B cell (primary cell): ENCODE data around the gene C11orf21. TPM values are rescaled to one million over a fixed set of nuclear protein-coding genes. Genes with fewer than 3 reads are reported as not detected.
A peak's percentile ranks its signal among the peaks of the same experiment; 100 is the strongest.

Experiments used
- ATAC-seq: fragments of 200-7000 bp; cut with Tn5 transposase; one replicate; pipeline ENCODE4 v1.10.0; 2021; ENCODE audit warnings: low read depth, mild to moderate bottlenecking, moderate number of reproducible peaks, moderate library complexity
- CTCF ChIA-PET: fragments of 350-600 bp; sonication (Branson Sonifier 250); formaldehyde crosslinking; loops from one replicate; lab custom pipeline; 2021; ENCODE audit warnings: antibody characterized with exemption, inconsistent platforms; lab: Charles Lee
- POLR2A ChIA-PET: fragments of 350-600 bp; sonication (Branson Sonifier 250); formaldehyde crosslinking; loops from one replicate; lab custom pipeline; 2021; ENCODE audit warnings: antibody characterized with exemption; lab: Charles Lee
- DNase-seq: peaks from one replicate; pipeline ENCODE4 v3.0.0; 2013
- H2AFZ ChIP-seq: 2 replicates; pipeline ENCODE4 v1.6.1; 2012; ENCODE audit warnings: mild to moderate bottlenecking, low read depth, low read length; ENCODE audit not compliant: insufficient read depth, poor library complexity, severe bottlenecking
- H3K27ac ChIP-seq, 2 donors: 1 replicate in 1 of 2; 2 replicates in 1 of 2; pipeline ENCODE4 v1.5.1; 2012 to 2013; ENCODE audit warnings: low read length in 2 of 2, mild to moderate bottlenecking in 2 of 2, moderate library complexity in 1 of 2
- H3K27me3 ChIP-seq, 4 experiments: fragments of 200-600 bp in 1 of 4; sonication (generic) in 1 of 4; replicated peaks in 1 of 4; 1 replicate in 2 of 4; 2 replicates in 2 of 4; pipeline versions ENCODE4 v1.6.1 to v1.7.0; 2013 to 2016; ENCODE audit warnings: low read length in 3 of 4, mild to moderate bottlenecking in 2 of 4, mixed read lengths in 1 of 4, moderate library complexity in 1 of 4; ENCODE audit not compliant: insufficient read depth in 4 of 4, control insufficient read depth in 3 of 4; ENCODE audit errors: control extremely low read depth in 1 of 4
- H3K36me3 ChIP-seq, 2 experiments: replicated peaks in 1 of 2; 1 replicate in 1 of 2; 2 replicates in 1 of 2; pipeline versions ENCODE4 v1.6.1 to v1.7.1; 2013; ENCODE audit warnings: low read length in 1 of 2; ENCODE audit not compliant: insufficient read depth in 2 of 2, control insufficient read depth in 1 of 2; ENCODE audit errors: control extremely low read depth in 1 of 2, extremely low read depth in 1 of 2
- H3K4me1 ChIP-seq, 2 donors: fragments of 200-600 bp in 1 of 2; sonication (generic) in 1 of 2; 1 replicate in 1 of 2; 2 replicates in 1 of 2; pipeline versions ENCODE4 v1.5.1 to v1.6.1; 2013 to 2017; ENCODE audit warnings: low read length in 2 of 2; ENCODE audit not compliant: control insufficient read depth in 2 of 2, insufficient read depth in 2 of 2
- H3K4me2 ChIP-seq: replicated peaks from 2 replicates; pipeline ENCODE3; 2012; ENCODE audit warnings: mild to moderate bottlenecking, low read depth, low read length; ENCODE audit not compliant: poor library complexity, severe bottlenecking
- H3K4me3 ChIP-seq, 5 experiments: fragments of 200-600 bp in 1 of 5; sonication (generic) in 1 of 5; 1 replicate in 3 of 5; 2 replicates in 2 of 5; pipeline versions ENCODE4 v1.5.1 to v1.7.0; 2011 to 2016; ENCODE audit warnings: low read length in 4 of 5, mild to moderate bottlenecking in 4 of 5, low read depth in 2 of 5, control low read depth in 1 of 5, moderate library complexity in 1 of 5; ENCODE audit not compliant: insufficient read depth in 1 of 5; ENCODE audit errors: control extremely low read depth in 1 of 5, extremely low read depth in 1 of 5
- H3K79me2 ChIP-seq: fragments of 200-600 bp; sonication (generic); one replicate; pipeline ENCODE4 v1.6.0; 2016; ENCODE audit warnings: low read length; ENCODE audit not compliant: control insufficient read depth, insufficient read depth
- H3K9ac ChIP-seq: fragments of 200-600 bp; sonication (generic); 2 replicates; pipeline ENCODE4 v1.6.1; 2017; ENCODE audit warnings: mild to moderate bottlenecking, low read length, moderate library complexity
- H3K9me3 ChIP-seq, 3 donors: one replicate each; pipeline versions ENCODE4 v1.6.1 to v1.7.1; 2013; ENCODE audit warnings: low read length in 2 of 3; ENCODE audit not compliant: control insufficient read depth in 2 of 3, insufficient read depth in 1 of 3; ENCODE audit errors: control extremely low read depth in 1 of 3
- H4K20me1 ChIP-seq: 2 replicates; pipeline ENCODE4 v1.6.0; 2012; ENCODE audit warnings: mild to moderate bottlenecking, low read length; ENCODE audit not compliant: insufficient read depth, control insufficient read depth, poor library complexity, severe bottlenecking
- H3K27ac Mint-ChIP-seq: one replicate; pipeline ENCODE4 v1.8.0; 2021; ENCODE audit warnings: mixed read lengths
- H3K27me3 Mint-ChIP-seq: one replicate; pipeline ENCODE4 v1.8.0; 2021; ENCODE audit warnings: mixed read lengths
- H3K4me1 Mint-ChIP-seq: one replicate; pipeline ENCODE4 v1.8.0; 2021; ENCODE audit warnings: mixed read lengths
- H3K4me3 Mint-ChIP-seq: one replicate; pipeline ENCODE4 v1.8.0; 2021; ENCODE audit warnings: mixed read lengths
- H3K9me3 Mint-ChIP-seq: one replicate; pipeline ENCODE4 v1.8.0; 2022; ENCODE audit warnings: mixed read lengths; ENCODE audit not compliant: insufficient read depth
- CTCF ChIP-seq: fragments of 200-600 bp; IDR thresholded peaks from one replicate; pipeline ENCODE4 v1.8.0; 2022; ENCODE audit warnings: antibody characterized with exemption, mild to moderate bottlenecking
- EZH2 ChIP-seq: IDR thresholded peaks from 2 replicates; pipeline ENCODE4 v1.6.1; 2012; ENCODE audit warnings: borderline replicate concordance, low read depth, mild to moderate bottlenecking, moderate library complexity, low read length; ENCODE audit not compliant: insufficient read depth, poor library complexity, severe bottlenecking
- WGBS: methylation state at CpG from one replicate; pipeline ENCODE4 v1.1.5; 2013; ENCODE audit warnings: missing lambda C conversion rate; ENCODE audit not compliant: insufficient coverage; 5-methylcytosine and 5-hydroxymethylcytosine counted together
- intact Hi-C: fragments of 100-400 bp; cut with micrococcal nuclease; formaldehyde crosslinking; loops from one replicate; pipeline ENCODE4 v1.10.0; 2022
- polyA plus RNA-seq: library from polyadenylated mRNA; depleted of rRNA; stranded (reverse); fragments of >200 nt; gene quantifications from 2 replicates; pipeline ENCODE4 v1.2.3, GENCODE V29; 2012
- total RNA-seq, 2 donors: library from RNA; stranded (reverse); fragments of 120-200 nt in 1 of 2; gene quantifications; 1 replicate in 1 of 2; 2 replicates in 1 of 2; pipeline versions ENCODE4 v1.2.3 to v1.2.4, GENCODE V29; 2013 to 2022

C11orf21 gene
- total and polyA plus RNA-seq, 2 donors (not counting 1 experiment from before 2014, with no cell fraction given): 22.8 to 38.9 TPM

- H3K27me3 ChIP-seq: no peaks in the 10 kb centered on the region
- intact Hi-C loops: loop anchor here (1.0 kb wide), 3 partner anchors 29 to 102 kb away; partner anchors contain the start of gene ASCL2
- ATAC-seq (no peak), DNase-seq (peak; percentile 52)
- 82% methylated on average over 16 of the region's 18 CpGs for WGBS
- ChIA-PET POLR2A (interaction anchor here (0.5 to 1.1 kb wide), 6 partner anchors 24 to 1888 kb away, joined by 3 to 12 read pairs (median 3); no protein-coding TSS in a partner anchor), CTCF (interaction anchor here (1.0 to 15.0 kb wide), 7 partner anchors 11 to 148 kb away, joined by 3 to 583 read pairs (median 6); partner anchors contain the start of gene TSSC4)
- no peak overlapping the region for H2AFZ ChIP-seq
- Mint-ChIP-seq H3K9me3 (no peaks in the 10 kb centered on the region), H3K27ac (peak overlapping the region; percentile 88), H3K4me3 (peak overlapping the region; percentile 50), H3K4me1 (peaks cover 58% of the 10 kb centered on the region), H3K27me3 (no peaks in the 10 kb centered on the region)
- H3K4me2 ChIP-seq: peak overlapping the region; percentile 75
- no peaks in the 10 kb centered on the region for H3K9me3 ChIP-seq
- no peaks in the 10 kb centered on the region for H4K20me1 ChIP-seq
- H3K27ac ChIP-seq: peak overlapping the region in 1 of 2 donors; percentile 37
- peaks cover 16% of the 10 kb centered on the region for H3K79me2 ChIP-seq
- H3K4me1 ChIP-seq: peaks cover 51 to 57% of the 10 kb centered on the region in 2 donors
- H3K36me3 ChIP-seq: peaks cover 3 to 7% of the 10 kb centered on the region in 2 experiments
- peak overlapping the region in 2 of 5 experiments; percentile 21 to 44 for H3K4me3 ChIP-seq
- TF ChIP-seq EZH2 (no peak), CTCF (no peak)
- H3K9ac ChIP-seq: no peak overlapping the region
These were observed 2.6 kb downstream of the C11orf21 start for GRCh38 chr11:2298795-2299761.
